GM21390 (cell line): ENCODE measurements around the gene PAPPA.

Source experiments
- ATAC-seq: cut with Tn5 transposase; IDR thresholded peaks from one replicate; pipeline ENCODE4 v1.9.1; 2021; ENCODE audit not compliant: unreplicated experiment

The PAPPA gene

GRCh38 chr9:116181853-116182610, 28.4 kb downstream of the PAPPA start:
- ATAC-seq = no peak

- no peak for ATAC-seq
Observed at GRCh38 chr9:116182876-116183275, 29.3 kb downstream of the PAPPA start.

GRCh38 chr9:116187570-116188170, 34.1 kb downstream of the PAPPA start:
- ATAC-seq = no peak

GRCh38 chr9:116189683-116190082, 36.1 kb downstream of the PAPPA start:
- ATAC-seq = no peak

- ATAC-seq = no peak
Observed at GRCh38 chr9:116190637-116191396, 37.2 kb downstream of the PAPPA start.

GRCh38 chr9:116191576-116192415, 38.2 kb downstream of the PAPPA start:
- no peak for ATAC-seq

- ATAC-seq = no peak
Observed at GRCh38 chr9:116193636-116194035, 40.0 kb downstream of the PAPPA start.

GRCh38 chr9:116196806-116197205, 43.2 kb downstream of the PAPPA start:
- no peak for ATAC-seq

GRCh38 chr9:116198344-116198743, 44.8 kb downstream of the PAPPA start:
- ATAC-seq = no peak

GRCh38 chr9:116202219-116202912, 48.8 kb downstream of the PAPPA start:
- ATAC-seq = no peak

GRCh38 chr9:116204252-116204882, 50.8 kb downstream of the PAPPA start:
- ATAC-seq = no peak

- ATAC-seq = no peak
Observed at GRCh38 chr9:116207371-116208111, 54.0 kb downstream of the PAPPA start.

- no peak for ATAC-seq
Observed at GRCh38 chr9:116208417-116209232, 55.0 kb downstream of the PAPPA start.

GRCh38 chr9:116209414-116210116, 56.0 kb downstream of the PAPPA start:
- no peak for ATAC-seq

- ATAC-seq = no peak
Observed at GRCh38 chr9:116212986-116213692, 59.5 kb downstream of the PAPPA start.

- ATAC-seq = no peak
Observed at GRCh38 chr9:116213693-116214047, 60.1 kb downstream of the PAPPA start.

GRCh38 chr9:116218399-116218798, 64.8 kb downstream of the PAPPA start:
- ATAC-seq = no peak
